Hepatocyte (in vitro differentiated cells): ENCODE results near the gene RNF141. TPM values are rescaled to one million over a fixed set of nuclear protein-coding genes. Genes with fewer than 3 reads are reported as not detected.

Experiments
- DNase-seq: peaks from one replicate; pipeline ENCODE4 v3.0.0-alpha.2; 2016; ENCODE audit warnings: low spot score
- H2AFZ ChIP-seq: fragments of 200-600 bp; sonication (generic); 2 replicates; pipeline ENCODE4 v1.6.0; 2016; ENCODE audit warnings: antibody characterized with exemption, mild to moderate bottlenecking
- H3K27ac ChIP-seq: fragments of 200-600 bp; sonication (generic); 2 replicates; pipeline ENCODE4 v1.5.1; 2016; ENCODE audit warnings: mild to moderate bottlenecking
- H3K27me3 ChIP-seq: fragments of 200-600 bp; sonication (generic); 2 replicates; pipeline ENCODE4 v1.6.1; 2016
- H3K36me3 ChIP-seq: fragments of 200-600 bp; sonication (generic); replicated peaks from 2 replicates; pipeline ENCODE4 v1.5.1; 2016; ENCODE audit warnings: low read depth; ENCODE audit not compliant: insufficient read depth
- H3K4me1 ChIP-seq: fragments of 200-600 bp; sonication (generic); 2 replicates; pipeline ENCODE4 v1.5.1; 2016; ENCODE audit warnings: mild to moderate bottlenecking, moderate library complexity; ENCODE audit not compliant: insufficient read depth
- H3K4me2 ChIP-seq: fragments of 200-600 bp; sonication (generic); 2 replicates; pipeline ENCODE4 v1.6.0; 2016
- H3K4me3 ChIP-seq: fragments of 200-600 bp; sonication (generic); 2 replicates; pipeline ENCODE4 v1.5.1; 2016; ENCODE audit warnings: mild to moderate bottlenecking
- H3K79me2 ChIP-seq: fragments of 200-600 bp; sonication (generic); 2 replicates; pipeline ENCODE4 v1.6.0; 2017; ENCODE audit warnings: mild to moderate bottlenecking
- H3K9me2 ChIP-seq: fragments of 200-600 bp; sonication (generic); replicated peaks from 2 replicates; pipeline ENCODE4 v1.6.0; 2017; ENCODE audit warnings: mild to moderate bottlenecking; ENCODE audit not compliant: insufficient read depth
- H3K9me3 ChIP-seq: fragments of 200-600 bp; sonication (generic); 2 replicates; pipeline ENCODE4 v1.5.1; 2016; ENCODE audit warnings: low read depth, mild to moderate bottlenecking
- H4K20me1 ChIP-seq: fragments of 200-600 bp; sonication (generic); 2 replicates; pipeline ENCODE4 v1.6.0; 2016; ENCODE audit warnings: mild to moderate bottlenecking; ENCODE audit not compliant: insufficient read depth, poor library complexity, severe bottlenecking
- CTCF ChIP-seq: fragments of 200-600 bp; sonication (generic); IDR thresholded peaks from 2 replicates; pipeline ENCODE4 v1.5.1; 2016; ENCODE audit warnings: antibody characterized with exemption, mild to moderate bottlenecking; ENCODE audit not compliant: poor library complexity
- EZH2 ChIP-seq: fragments of 200-600 bp; sonication (generic); IDR thresholded peaks from 2 replicates; pipeline ENCODE4 v1.6.1; 2016; ENCODE audit warnings: antibody characterized with exemption, mild to moderate bottlenecking, borderline replicate concordance
- EZH2phosphoT487 ChIP-seq: fragments of 200-600 bp; sonication (generic); IDR thresholded peaks from one replicate; pipeline ENCODE4 v1.6.1; 2018; ENCODE audit warnings: antibody characterized with exemption, mild to moderate bottlenecking, low read depth, moderate library complexity; ENCODE audit not compliant: unreplicated experiment, severe bottlenecking
- WGBS: methylation state at CpG from one replicate; pipeline ENCODE4 v1.1.6; 2016; ENCODE audit warnings: low lambda C conversion rate; ENCODE audit errors: missing lambda C conversion rate; 5-methylcytosine and 5-hydroxymethylcytosine counted together
- polyA plus RNA-seq: library from polyadenylated mRNA; unstranded; fragments of >200 nt; fragmentation: Nextera tagmentation; extraction: Ambion mirVana; gene quantifications from 2 replicates; pipeline ENCODE4 v1.2.1, GENCODE V29; 2016
- total RNA-seq: library from RNA; depleted of rRNA; stranded (reverse); fragments of >200 nt; gene quantifications from 2 replicates; pipeline ENCODE4 v1.2.3, GENCODE V29; 2014

RNF141 gene
- total and polyA plus RNA-seq, 2 experiments from 2014 or later: 21.2 to 32.9 TPM

GRCh38 chr11:10481560-10482349 lies 59.2 kb downstream of the RNF141 start:
- no peaks in the 10 kb centered on the region for H3K4me1 ChIP-seq
- TF ChIP-seq EZH2phosphoT487 (no peak), EZH2 (no peak), CTCF (no peak)
- 94% methylated on average over 16 of the region's 16 CpGs for WGBS
- H3K9me2 ChIP-seq: no peaks in the 10 kb centered on the region
- H3K4me2 ChIP-seq: no peak overlapping the region
- H3K9me3 ChIP-seq: no peaks in the 10 kb centered on the region
- no peaks in the 10 kb centered on the region for H4K20me1 ChIP-seq
- no peaks in the 10 kb centered on the region for H3K79me2 ChIP-seq
- no peaks in the 10 kb centered on the region for H3K36me3 ChIP-seq
- H3K27me3 ChIP-seq: no peaks in the 10 kb centered on the region
- H3K27ac ChIP-seq: no peak overlapping the region
- DNase-seq: no peak
- H3K4me3 ChIP-seq: no peak overlapping the region
- no peak overlapping the region for H2AFZ ChIP-seq

- Histone ChIP-seq H3K36me3 (no peaks in the 10 kb centered on the region), H3K9me3 (no peaks in the 10 kb centered on the region), H3K79me2 (no peaks in the 10 kb centered on the region), H3K4me1 (no peaks in the 10 kb centered on the region), H3K9me2 (no peaks in the 10 kb centered on the region), H2AFZ (no peak overlapping the region), H3K27me3 (no peaks in the 10 kb centered on the region), H3K4me2 (no peak overlapping the region), H4K20me1 (no peaks in the 10 kb centered on the region), H3K27ac (no peak overlapping the region), H3K4me3 (no peak overlapping the region)
- TF ChIP-seq EZH2phosphoT487 (no peak), EZH2 (no peak), CTCF (no peak)
- 79% methylated on average over 2 of the region's 2 CpGs for WGBS
- no peak for DNase-seq
Measured at GRCh38 chr11:10480760-10481159, 60.2 kb downstream of the RNF141 start.

- H3K27ac ChIP-seq: no peak overlapping the region
- no peaks in the 10 kb centered on the region for H3K36me3 ChIP-seq
- no peaks in the 10 kb centered on the region for H3K79me2 ChIP-seq
- H3K4me1 ChIP-seq: no peaks in the 10 kb centered on the region
- TF ChIP-seq EZH2phosphoT487 (no peak), EZH2 (no peak), CTCF (no peak)
- H3K9me3 ChIP-seq: no peaks in the 10 kb centered on the region
- no peak overlapping the region for H3K4me3 ChIP-seq
- H2AFZ ChIP-seq: no peak overlapping the region
- no peak overlapping the region for H3K4me2 ChIP-seq
- H3K27me3 ChIP-seq: no peaks in the 10 kb centered on the region
- DNase-seq: no peak
- 91% methylated on average over 6 of the region's 6 CpGs for WGBS
- H4K20me1 ChIP-seq: no peaks in the 10 kb centered on the region
- H3K9me2 ChIP-seq: no peaks in the 10 kb centered on the region
Measured at GRCh38 chr11:10480026-10480425, 61.0 kb downstream of the RNF141 start.
